Stomach (tissue), 9 donors: Measurements from ENCODE around the gene ORC1. TPM values are rescaled to one million over a fixed set of nuclear protein-coding genes. Genes with fewer than 3 reads are reported as not detected.

Experiments
- DNase-seq, 2 donors: peaks; one replicate each; pipeline versions ENCODE4 v3.0.0 to v3.0.0-alpha.2; 2013 to 2019
- H3K27ac ChIP-seq, 5 donors: fragments of 200-600 bp in 4 of 5; sonication (generic) in 4 of 5; one replicate each; pipeline ENCODE4 v1.5.1; 2013 to 2019; ENCODE audit warnings: mild to moderate bottlenecking in 1 of 5, moderate library complexity in 1 of 5
- H3K27me3 ChIP-seq, 3 donors: fragments of 200-600 bp; sonication (generic); one replicate each; pipeline ENCODE4 v1.5.1; 2017 to 2019; ENCODE audit warnings: mixed run types in 1 of 3
- H3K36me3 ChIP-seq, 4 donors: fragments of 200-600 bp; sonication (generic); 1 replicate in 3 of 4; 2 replicates in 1 of 4; pipeline ENCODE4 v1.5.1; 2016 to 2019
- H3K4me1 ChIP-seq, 4 donors: fragments of 200-600 bp; sonication (generic); one replicate each; pipeline ENCODE4 v1.5.1; 2016 to 2019
- H3K4me3 ChIP-seq, 4 donors: fragments of 200-600 bp; sonication (generic) in 3 of 4; one replicate each; pipeline ENCODE4 v1.5.1; 2016 to 2019; ENCODE audit warnings: mild to moderate bottlenecking in 1 of 4
- H3K9me3 ChIP-seq, 4 donors: fragments of 200-600 bp; sonication (generic); one replicate each; pipeline ENCODE4 v1.5.1; 2016 to 2019
- CTCF ChIP-seq, 7 experiments: fragments of 450-650 bp in 4 of 7; fragments of 200-600 bp in 3 of 7; sonication (generic) in 3 of 7; IDR thresholded peaks; one replicate each; pipeline ENCODE4 v1.5.1; 2016 to 2019; ENCODE audit warnings: antibody characterized with exemption in 7 of 7, control low read depth in 2 of 7, mild to moderate bottlenecking in 1 of 7
- EP300 ChIP-seq: sonication (generic); formaldehyde crosslinking; IDR thresholded peaks from one replicate; pipeline ENCODE4 v1.6.1; 2017; ENCODE audit warnings: antibody characterized with exemption
- POLR2A ChIP-seq, 4 donors: fragments of 450-650 bp; IDR thresholded peaks; one replicate each; pipeline ENCODE4 v1.6.1; 2016; ENCODE audit warnings: antibody characterized with exemption in 4 of 4, control low read depth in 2 of 4, mild to moderate bottlenecking in 1 of 4, moderate library complexity in 1 of 4
- POLR2AphosphoS5 ChIP-seq, 3 donors: sonication (generic); formaldehyde crosslinking; IDR thresholded peaks; one replicate each; pipeline ENCODE4 v1.6.1; 2016; ENCODE audit warnings: antibody characterized with exemption in 3 of 3
- WGBS, 5 donors: extraction: QIAGEN DNeasy Blood & Tissue Kit in 3 of 5; methylation state at CpG; one replicate each; pipeline versions ENCODE4 v1.1.5 to v1.1.7; 2013 to 2018; 5-methylcytosine and 5-hydroxymethylcytosine counted together
- intact Hi-C: fragments of 100-400 bp; cut with DNase I; formaldehyde crosslinking; loops from one replicate; pipeline ENCODE4 v1.15.1; 2023; ENCODE audit warnings: low total_unique reads
- polyA plus RNA-seq, 3 donors: library from polyadenylated mRNA; stranded (reverse); fragments of 200-250 nt; gene quantifications; one replicate each; pipeline ENCODE4 v1.2.3, GENCODE V29; 2013
- total RNA-seq, 5 donors: library from RNA; depleted of rRNA; stranded (reverse); fragments of >200 nt; gene quantifications; one replicate each; pipeline versions ENCODE4 v1.1.0 to v1.2.3, GENCODE V29; 2014 to 2016
- donor health status: healthy with polysubstance abuse.
- donor health status: Bipolar disorder and iron deficiency.
- donor health status: healthy.

ORC1 gene
- total and polyA plus RNA-seq, 8 donors, result 1.1 to 19.4 (median 1.7) TPM

DNA sequence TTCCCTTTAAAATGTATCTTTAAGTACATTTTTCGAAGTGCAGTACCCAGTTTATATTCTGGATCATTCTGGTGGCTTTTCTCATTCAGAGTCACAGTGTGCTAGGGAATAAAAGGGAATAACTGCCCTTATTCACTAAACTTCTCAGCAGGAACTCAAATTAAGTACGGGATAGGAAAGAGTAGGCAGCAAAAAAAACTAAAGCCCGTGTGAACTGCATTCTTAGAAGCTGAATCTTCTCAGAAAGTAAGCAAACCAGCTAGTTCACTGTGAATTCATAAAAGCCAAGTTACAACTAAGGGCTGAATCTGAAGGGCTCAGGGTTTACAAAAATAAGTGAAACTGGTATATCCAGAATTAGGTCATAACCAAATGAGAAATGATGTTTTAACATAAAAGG, 22.1 kb upstream of the ORC1 start:
- H3K4me3 ChIP-seq, result no peak overlapping the region
- intact Hi-C loops, result no loop called here
- TF ChIP-seq CTCF (IDR thresholded peaks at IDR 0.05) (no peak), POLR2A (IDR thresholded peaks at IDR 0.05) (no peak), EP300 (no peak), POLR2AphosphoS5 (IDR thresholded peaks at IDR 0.05) (no peak)
- no peak for DNase-seq
- H3K27ac ChIP-seq, result no peak overlapping the region
- H3K4me1 ChIP-seq, result peaks cover 0 to 16% (median 3%) of the 10 kb centered on the region in 4 donors
- H3K27me3 ChIP-seq, result no peaks in the 10 kb centered on the region
- H3K36me3 ChIP-seq, result peaks cover 7 to 73% (median 64%) of the 10 kb centered on the region in 4 donors
- H3K9me3 ChIP-seq, result no peaks in the 10 kb centered on the region
- 69 to 80% (median 75%) methylated on average over 3 of the region's 3 CpGs for WGBS, 5 donors

GRCh38 chr1:52424813-52425212, 20.6 kb upstream of the ORC1 start:
- Histone ChIP-seq H3K36me3 (peaks cover 0 to 73% (median 64%) of the 10 kb centered on the region in 4 donors), H3K27me3 (no peaks in the 10 kb centered on the region), H3K4me3 (no peak overlapping the region), H3K4me1 (peaks cover 0 to 16% (median 3%) of the 10 kb centered on the region in 4 donors), H3K9me3 (no peaks in the 10 kb centered on the region), H3K27ac (no peak overlapping the region)
- TF ChIP-seq POLR2AphosphoS5 (IDR thresholded peaks at IDR 0.05) (no peak), CTCF (IDR thresholded peaks at IDR 0.05) (no peak), POLR2A (IDR thresholded peaks at IDR 0.05) (no peak), EP300 (no peak)
- no peak for DNase-seq
- intact Hi-C loops, result no loop called here
- WGBS, 5 donors, result 77 to 96% (median 90%) methylated on average over 1 of the region's 1 CpG

GRCh38 chr1:52424231-52424636, 20.0 kb upstream of the ORC1 start:
- Histone ChIP-seq H3K4me3 (no peak overlapping the region), H3K4me1 (peaks cover 0 to 16% (median 3%) of the 10 kb centered on the region in 4 donors), H3K27me3 (no peaks in the 10 kb centered on the region), H3K36me3 (peaks cover 0 to 73% (median 64%) of the 10 kb centered on the region in 4 donors), H3K27ac (peak overlapping the region in 1 of 5 donors; percentile 10), H3K9me3 (no peaks in the 10 kb centered on the region)
- intact Hi-C loops, result no loop called here
- DNase-seq, result peak in 1 of 2 donors; percentile 16
- no peak for TF ChIP-seq CTCF (IDR thresholded peaks at IDR 0.05)
- no peak for TF ChIP-seq POLR2AphosphoS5 (IDR thresholded peaks at IDR 0.05)
- TF ChIP-seq EP300, result no peak
- TF ChIP-seq POLR2A (IDR thresholded peaks at IDR 0.05), result no peak

DNA sequence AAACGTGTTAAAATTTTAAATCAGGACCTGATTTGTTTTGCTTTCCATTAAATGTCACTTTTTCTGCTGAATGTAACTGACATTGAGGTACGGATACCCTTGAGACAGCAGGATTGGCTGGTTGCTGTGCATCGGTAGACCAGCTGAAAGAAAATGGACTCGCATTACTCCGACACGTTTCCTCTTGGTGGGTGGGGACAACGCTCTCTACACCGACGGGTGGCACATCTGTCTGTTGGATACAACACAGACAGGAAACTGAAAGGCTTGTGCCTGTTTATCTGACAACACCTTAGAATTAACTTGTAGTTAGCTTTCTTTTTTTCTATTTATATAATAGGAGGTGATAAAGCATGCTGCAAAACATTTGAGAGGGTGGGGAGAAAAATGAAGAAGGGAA, 19.5 kb upstream of the ORC1 start:
- WGBS, 5 donors, result 61 to 74% (median 70%) methylated on average over 9 of the region's 9 CpGs
- Histone ChIP-seq H3K27ac (peak overlapping the region in 1 of 5 donors; percentile 10), H3K4me3 (no peak overlapping the region), H3K9me3 (no peaks in the 10 kb centered on the region), H3K27me3 (no peaks in the 10 kb centered on the region), H3K4me1 (peaks cover 0 to 16% (median 3%) of the 10 kb centered on the region in 4 donors), H3K36me3 (peaks cover 0 to 75% (median 67%) of the 10 kb centered on the region in 4 donors)
- intact Hi-C loops, result no loop called here
- peak in 1 of 2 donors; percentile 61 for DNase-seq
- no peak for TF ChIP-seq POLR2AphosphoS5 (IDR thresholded peaks at IDR 0.05)
- no peak for TF ChIP-seq POLR2A (IDR thresholded peaks at IDR 0.05)
- no peak for TF ChIP-seq EP300
- TF ChIP-seq CTCF (IDR thresholded peaks at IDR 0.05), result no peak
